Kidney (tissue), 22 donors: ENCODE data around the gene RGS13. TPM values are rescaled to one million over a fixed set of nuclear protein-coding genes. Genes with fewer than 3 reads are reported as not detected.

ENCODE experiments used
- DNase-seq, 5 donors: peaks; one replicate each; pipeline ENCODE4 v3.0.0-alpha.2; 2013 to 2020
- FAIRE-seq: peaks from 2 replicates; lab custom pipeline; 2012; peaks lifted over from hg19 to GRCh38; lab: Jason Lieb, UNC
- H3K27ac ChIP-seq, 2 donors: one replicate each; pipeline ENCODE4 v1.7.0; 2013; ENCODE audit warnings: low read depth in 2 of 2, low read length in 2 of 2, inconsistent platforms in 1 of 2
- H3K27me3 ChIP-seq: one replicate; pipeline ENCODE4 v1.7.1; 2013; ENCODE audit warnings: low read length, inconsistent platforms; ENCODE audit not compliant: control insufficient read depth, insufficient read depth
- H3K36me3 ChIP-seq, 3 donors: one replicate each; pipeline versions ENCODE4 v1.7.0 to v1.7.1; 2013; ENCODE audit warnings: low read length in 3 of 3, control low read depth in 1 of 3, inconsistent platforms in 1 of 3; ENCODE audit not compliant: insufficient read depth in 3 of 3, control insufficient read depth in 2 of 3
- H3K4me1 ChIP-seq, 3 donors: one replicate each; pipeline versions ENCODE4 v1.7.0 to v1.7.1; 2013; ENCODE audit warnings: low read length in 3 of 3, inconsistent platforms in 1 of 3, low read depth in 1 of 3; ENCODE audit not compliant: control insufficient read depth in 2 of 3, insufficient read depth in 2 of 3
- H3K4me3 ChIP-seq, 3 donors: one replicate each; pipeline versions ENCODE4 v1.7.0 to v1.8.1; 2013; ENCODE audit warnings: low read length in 3 of 3, control low read depth in 1 of 3, inconsistent platforms in 1 of 3
- H3K9ac ChIP-seq, 3 donors: one replicate each; pipeline versions ENCODE4 v1.7.0 to v1.7.1; 2013; ENCODE audit warnings: low read length in 3 of 3, control low read depth in 1 of 3, inconsistent platforms in 1 of 3
- H3K9me3 ChIP-seq, 3 donors: one replicate each; pipeline versions ENCODE4 v1.7.0 to v1.7.1; 2013; ENCODE audit warnings: low read length in 3 of 3, control low read depth in 1 of 3, inconsistent platforms in 1 of 3; ENCODE audit not compliant: control insufficient read depth in 2 of 3, insufficient read depth in 1 of 3
- CTCF ChIP-seq: IDR thresholded peaks from 3 replicates; pipeline ENCODE4 v1.5.1; 2012; ENCODE audit warnings: mild to moderate bottlenecking, moderate library complexity, borderline replicate concordance; ENCODE audit not compliant: insufficient read depth; ENCODE audit errors: extremely low read depth
- intact Hi-C: fragments of 100-400 bp; cut with DNase I; formaldehyde crosslinking; loops from one replicate; pipeline ENCODE4 v1.11.1; 2022
- long read RNA-seq, 10 donors: library from polyadenylated mRNA in 1 of 10; unstranded in 1 of 10; transcript quantifications; one replicate each; pipeline ENCODE4 v2.0.0 and lab custom pipeline, GENCODE V29; 2021 to 2026
- polyA plus RNA-seq: library from polyadenylated mRNA; stranded (reverse); fragments of 350-450 nt; fragmentation: Illumina TruSeq; extraction: RNeasy Lipid Tissue Mini Kit (QIAGEN cat#74804); gene quantifications from one replicate; pipeline ENCODE4 v1.2.3, GENCODE V29; 2014; ENCODE audit warnings: low read depth, low replicate concordance; ENCODE audit not compliant: insufficient read depth
- total RNA-seq: library from RNA; stranded (reverse); fragmentation: NEBNext Ultra II Directional; extraction: Animal tissue kit (Norgen Biotek cat#: 25700); gene quantifications from one replicate; pipeline ENCODE4 v1.2.1, GENCODE V29; 2021
- donor health status: control.
- donor health status: control.
- donor health status: control.
- donor health status: control.
- donor health status: control.
- donor health status: DM: yes; HTN: yes; CAD: no.
- donor health status: Normal renal cell carcinoma (clear cell type).

Gene RGS13
- 2.1 TPM for total RNA-seq
- not detected for polyA plus RNA-seq
- long read RNA-seq, donor 1 = 0 reads
- long read RNA-seq, donor 2 = 0 reads
- long read RNA-seq, donor 3 = 0 reads
- long read RNA-seq, donor 4 = 0 reads
- long read RNA-seq, donor 5 = 0 reads
- long read RNA-seq, donor 6 = 0 reads
- long read RNA-seq, donor 7, partial matches to known transcripts = 0 of 1 reads
- long read RNA-seq, donor 7, other reads (novel, unspliced or antisense) = 1 of 1 reads
- long read RNA-seq, donor 8 = 0 reads
- long read RNA-seq, donor 9 = 0 reads
- long read RNA-seq, donor 10 = 0 reads

GRCh38 chr1:192635939-192636338, at the start of gene RGS13:
Gene RGS13, plus strand, starts transcription at chr1:192636147. Its CDS starts 8,188 bp downstream, at chr1:192644335.
- H3K36me3 ChIP-seq = no peaks in the 10 kb centered on the region
- H3K9ac ChIP-seq = no peak within 1 kb of the TSS
- H3K27me3 ChIP-seq = no peaks in the 10 kb centered on the region
- no peaks in the 10 kb centered on the region for H3K4me1 ChIP-seq
- no peak for FAIRE-seq
- intact Hi-C loops = no loop called here
- no peak for TF ChIP-seq CTCF
- no peak within 1 kb of the TSS for H3K4me3 ChIP-seq
- H3K9me3 ChIP-seq = no peaks in the 10 kb centered on the region
- no peak for DNase-seq
- no peak within 1 kb of the TSS for H3K27ac ChIP-seq

GRCh38 chr1:192587386-192588266, 48.3 kb upstream of the RGS13 start:
- FAIRE-seq = no peak
- DNase-seq = no peak
- TF ChIP-seq CTCF = no peak
- no peaks in the 10 kb centered on the region for H3K27me3 ChIP-seq
- intact Hi-C loops = no loop called here
- H3K4me3 ChIP-seq = no peak overlapping the region
- H3K9ac ChIP-seq = no peak overlapping the region
- no peak overlapping the region for H3K27ac ChIP-seq
- no peaks in the 10 kb centered on the region for H3K36me3 ChIP-seq
- no peaks in the 10 kb centered on the region for H3K9me3 ChIP-seq
- no peaks in the 10 kb centered on the region for H3K4me1 ChIP-seq

- Histone ChIP-seq H3K4me3 (no peak overlapping the region), H3K4me1 (no peaks in the 10 kb centered on the region), H3K9ac (no peak overlapping the region), H3K9me3 (no peaks in the 10 kb centered on the region), H3K36me3 (no peaks in the 10 kb centered on the region), H3K27me3 (no peaks in the 10 kb centered on the region), H3K27ac (no peak overlapping the region)
- intact Hi-C loops = no loop called here
- DNase-seq (no peak), FAIRE-seq (no peak)
- no peak for TF ChIP-seq CTCF
Observed at GRCh38 chr1:192588546-192588945, 47.4 kb upstream of the RGS13 start.
